Natural killer cell (primary cell): ENCODE measurements around the gene OR52E6. TPM values are rescaled to one million over a fixed set of nuclear protein-coding genes. Genes with fewer than 3 reads are reported as not detected.

ENCODE experiments used
- ATAC-seq, 3 donors: fragments of 150-1000 bp in 2 of 3; fragments of 200-7000 bp in 1 of 3; cut with Tn5 transposase; 1 replicate in 1 of 3; 2 replicates in 2 of 3; pipeline ENCODE4 v1.10.0; 2021; ENCODE audit warnings: mild to moderate bottlenecking in 2 of 3, moderate library complexity in 2 of 3
- DNase-seq, 2 donors: peaks; one replicate each; pipeline versions ENCODE4 v3.0.0 to v3.0.0-alpha.2; 2013 to 2021; ENCODE audit warnings: mixed read lengths in 1 of 2
- H3K27ac ChIP-seq: one replicate; pipeline ENCODE4 v1.5.1; 2013; ENCODE audit warnings: mild to moderate bottlenecking, low read length
- H3K27me3 ChIP-seq: one replicate; pipeline ENCODE4 v1.6.1; 2013; ENCODE audit warnings: low read length; ENCODE audit not compliant: control insufficient read depth, insufficient read depth
- H3K36me3 ChIP-seq: one replicate; pipeline ENCODE4 v1.6.1; 2013; ENCODE audit warnings: low read length; ENCODE audit not compliant: control insufficient read depth, insufficient read depth
- H3K4me1 ChIP-seq: one replicate; pipeline ENCODE4 v1.6.1; 2013; ENCODE audit warnings: low read length; ENCODE audit not compliant: control insufficient read depth, insufficient read depth
- H3K4me3 ChIP-seq: one replicate; pipeline ENCODE4 v1.5.1; 2013; ENCODE audit warnings: low read length
- H3K9me3 ChIP-seq: one replicate; pipeline ENCODE4 v1.6.1; 2013; ENCODE audit warnings: low read length; ENCODE audit not compliant: control insufficient read depth, insufficient read depth
- H3K27ac Mint-ChIP-seq, 2 donors: one replicate each; pipeline ENCODE4 v1.8.0; 2022; ENCODE audit warnings: mild to moderate bottlenecking in 2 of 2, mixed read lengths in 2 of 2, moderate library complexity in 1 of 2
- H3K27me3 Mint-ChIP-seq, 2 donors: one replicate each; pipeline ENCODE4 v1.8.0; 2022; ENCODE audit warnings: low read depth in 2 of 2, mixed read lengths in 2 of 2
- H3K36me3 Mint-ChIP-seq: one replicate; pipeline ENCODE4 v1.8.0; 2022; ENCODE audit warnings: mixed read lengths
- H3K4me1 Mint-ChIP-seq, 2 donors: one replicate each; pipeline ENCODE4 v1.8.0; 2022; ENCODE audit warnings: mixed read lengths in 2 of 2
- H3K4me3 Mint-ChIP-seq: one replicate; pipeline ENCODE4 v1.8.0; 2022; ENCODE audit warnings: mild to moderate bottlenecking, moderate library complexity, mixed read lengths
- H3K9me3 Mint-ChIP-seq, 2 donors: one replicate each; pipeline ENCODE4 v1.8.0; 2022; ENCODE audit warnings: mixed read lengths in 2 of 2
- whole genome bisulfite sequencing: methylation state at CpG from one replicate; pipeline ENCODE4 v1.1.7; 2013; ENCODE audit warnings: missing lambda C conversion rate; ENCODE audit not compliant: insufficient coverage; 5-methylcytosine and 5-hydroxymethylcytosine counted together
- intact Hi-C: fragments of 100-400 bp; cut with micrococcal nuclease; formaldehyde crosslinking; loops from one replicate; pipeline ENCODE4 v1.14.2; 2022
- total RNA-seq, 4 donors: library from RNA; stranded (reverse); fragments of 120-200 nt in 1 of 4; gene quantifications; one replicate each; pipeline versions ENCODE4 v1.2.3 to v1.2.4, GENCODE V29; 2013 to 2022
- TF ChIP-seq, protein P1 (sequence below): fragments of 200-600 bp; IDR thresholded peaks from one replicate; pipeline ENCODE4 v1.8.0; 2022; ENCODE audit warnings: antibody characterized with exemption

OR52E6 gene
- total RNA-seq, 3 donors from 2014 or later (not counting 1 experiment from before 2014, with no cell fraction given): not detected

DNA sequence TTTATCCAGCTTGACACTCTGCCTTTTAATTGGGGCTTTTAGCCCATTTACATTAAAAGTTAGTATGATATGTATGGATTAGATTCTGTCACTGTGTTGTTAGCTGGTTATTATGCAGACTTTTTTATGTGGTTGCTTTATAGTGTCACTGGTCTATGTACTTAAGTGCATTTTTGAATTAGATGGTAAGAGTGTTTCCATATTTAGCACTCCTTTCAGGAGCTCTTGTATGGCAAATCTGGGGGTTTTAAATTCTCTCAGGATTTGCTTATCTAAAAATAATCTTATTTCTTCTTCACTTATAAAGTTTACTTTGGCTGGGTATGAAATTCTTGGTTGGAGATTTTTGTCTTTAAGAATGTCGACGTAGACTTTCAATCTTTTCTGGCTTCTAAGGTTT lies 4.0 kb downstream of the OR52E6 start:
- H3K4me3 Mint-ChIP-seq: no peak overlapping the region
- H3K36me3 Mint-ChIP-seq: no peaks in the 10 kb centered on the region
- no peak for ATAC-seq
- no peaks in the 10 kb centered on the region for H3K4me1 ChIP-seq
- H3K4me3 ChIP-seq: no peak overlapping the region
- H3K36me3 ChIP-seq: no peaks in the 10 kb centered on the region
- no peak overlapping the region for H3K27ac Mint-ChIP-seq
- no peaks in the 10 kb centered on the region for H3K9me3 Mint-ChIP-seq
- no peak overlapping the region for H3K27ac ChIP-seq
- no peak for DNase-seq
- no peaks in the 10 kb centered on the region for H3K9me3 ChIP-seq
- no peaks in the 10 kb centered on the region for H3K27me3 ChIP-seq
- no peaks in the 10 kb centered on the region for H3K4me1 Mint-ChIP-seq
- WGBS: no CpG with 5 or more reads among the region's 2 CpGs
- TF ChIP-seq, protein P1, sequence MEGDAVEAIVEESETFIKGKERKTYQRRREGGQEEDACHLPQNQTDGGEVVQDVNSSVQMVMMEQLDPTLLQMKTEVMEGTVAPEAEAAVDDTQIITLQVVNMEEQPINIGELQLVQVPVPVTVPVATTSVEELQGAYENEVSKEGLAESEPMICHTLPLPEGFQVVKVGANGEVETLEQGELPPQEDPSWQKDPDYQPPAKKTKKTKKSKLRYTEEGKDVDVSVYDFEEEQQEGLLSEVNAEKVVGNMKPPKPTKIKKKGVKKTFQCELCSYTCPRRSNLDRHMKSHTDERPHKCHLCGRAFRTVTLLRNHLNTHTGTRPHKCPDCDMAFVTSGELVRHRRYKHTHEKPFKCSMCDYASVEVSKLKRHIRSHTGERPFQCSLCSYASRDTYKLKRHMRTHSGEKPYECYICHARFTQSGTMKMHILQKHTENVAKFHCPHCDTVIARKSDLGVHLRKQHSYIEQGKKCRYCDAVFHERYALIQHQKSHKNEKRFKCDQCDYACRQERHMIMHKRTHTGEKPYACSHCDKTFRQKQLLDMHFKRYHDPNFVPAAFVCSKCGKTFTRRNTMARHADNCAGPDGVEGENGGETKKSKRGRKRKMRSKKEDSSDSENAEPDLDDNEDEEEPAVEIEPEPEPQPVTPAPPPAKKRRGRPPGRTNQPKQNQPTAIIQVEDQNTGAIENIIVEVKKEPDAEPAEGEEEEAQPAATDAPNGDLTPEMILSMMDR: no peak
- H3K27me3 Mint-ChIP-seq: peaks cover 14 to 15% of the 10 kb centered on the region in 2 donors
- intact Hi-C loops: no loop called here

DNA sequence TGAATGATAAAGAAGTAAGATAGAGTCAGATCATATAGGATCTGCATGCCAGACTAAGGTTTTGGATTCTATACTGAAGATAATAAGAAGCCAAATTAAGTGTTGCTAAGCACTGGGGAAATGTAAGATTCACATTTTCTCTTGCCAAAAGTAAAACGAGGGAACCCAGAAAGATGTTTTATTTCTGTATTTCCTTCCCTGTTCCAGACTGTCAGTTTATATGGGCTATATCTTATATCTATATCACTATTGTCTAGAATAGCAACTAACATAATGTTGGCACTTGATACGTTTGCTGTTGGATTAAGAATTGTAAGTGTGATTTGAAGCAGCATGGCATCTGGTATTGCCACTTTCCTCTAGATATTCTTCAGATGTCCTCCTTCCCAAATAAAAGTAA lies 8.3 kb downstream of the OR52E6 start:
- H3K4me3 Mint-ChIP-seq: no peak overlapping the region
- no peak for ATAC-seq
- H3K27me3 Mint-ChIP-seq: peaks cover 14 to 18% of the 10 kb centered on the region in 2 donors
- H3K9me3 Mint-ChIP-seq: no peaks in the 10 kb centered on the region
- no CpG with 5 or more reads among the region's 2 CpGs for WGBS
- no peaks in the 10 kb centered on the region for H3K4me1 Mint-ChIP-seq
- Histone ChIP-seq H3K27ac (no peak overlapping the region), H3K4me3 (no peak overlapping the region), H3K36me3 (no peaks in the 10 kb centered on the region), H3K9me3 (no peaks in the 10 kb centered on the region), H3K27me3 (no peaks in the 10 kb centered on the region), H3K4me1 (no peaks in the 10 kb centered on the region)
- intact Hi-C loops: no loop called here
- H3K27ac Mint-ChIP-seq: no peak overlapping the region
- H3K36me3 Mint-ChIP-seq: no peaks in the 10 kb centered on the region
- TF ChIP-seq, protein P1: no peak
- DNase-seq: no peak

DNA sequence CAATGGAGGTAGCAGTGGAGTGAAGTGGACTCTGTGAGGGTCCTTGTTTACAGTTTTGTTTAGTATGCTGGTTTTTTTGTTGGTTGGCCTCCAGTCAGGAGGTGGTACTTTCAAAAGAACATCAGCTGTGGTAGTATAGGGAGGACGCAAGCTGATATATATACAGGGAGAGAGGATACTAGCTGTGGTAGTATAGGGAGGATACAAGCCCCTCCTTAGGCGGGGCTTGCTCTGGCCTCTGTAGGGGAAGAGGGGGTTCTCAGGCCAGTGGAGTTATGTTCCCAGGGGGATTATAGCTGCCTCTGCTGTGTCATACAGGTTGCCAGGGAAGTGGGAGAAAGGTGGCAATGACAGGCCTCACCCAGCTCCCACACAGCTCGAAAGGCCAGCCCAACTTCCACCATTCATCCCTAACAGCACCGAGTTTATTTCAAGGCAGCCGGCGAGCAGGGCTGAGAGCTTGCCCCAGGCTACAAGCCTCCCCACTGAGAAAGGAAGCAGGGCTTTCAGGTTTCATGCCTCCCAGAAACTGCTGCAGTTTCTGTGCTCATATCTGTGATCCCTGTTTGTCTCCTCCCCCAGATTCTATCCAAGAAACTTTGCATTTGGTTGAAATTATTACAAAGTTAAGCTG lies 10.4 kb downstream of the OR52E6 start:
- H3K4me3 Mint-ChIP-seq: no peak overlapping the region
- ATAC-seq: no peak
- H3K9me3 ChIP-seq: no peaks in the 10 kb centered on the region
- no peak for DNase-seq
- no peaks in the 10 kb centered on the region for H3K36me3 Mint-ChIP-seq
- H3K27me3 Mint-ChIP-seq: peaks cover 2 to 16% of the 10 kb centered on the region in 2 donors
- H3K27ac Mint-ChIP-seq: no peak overlapping the region
- intact Hi-C loops: no loop called here
- H3K4me1 Mint-ChIP-seq: no peaks in the 10 kb centered on the region
- no peak overlapping the region for H3K27ac ChIP-seq
- H3K27me3 ChIP-seq: no peaks in the 10 kb centered on the region
- no peaks in the 10 kb centered on the region for H3K36me3 ChIP-seq
- H3K9me3 Mint-ChIP-seq: no peaks in the 10 kb centered on the region
- WGBS: 91% methylated on average over 6 of the region's 6 CpGs
- H3K4me1 ChIP-seq: no peaks in the 10 kb centered on the region
- no peak overlapping the region for H3K4me3 ChIP-seq
- TF ChIP-seq, protein P1: no peak
